ENCODE results near the gene POLR2C.

POLR2C gene

DNA sequence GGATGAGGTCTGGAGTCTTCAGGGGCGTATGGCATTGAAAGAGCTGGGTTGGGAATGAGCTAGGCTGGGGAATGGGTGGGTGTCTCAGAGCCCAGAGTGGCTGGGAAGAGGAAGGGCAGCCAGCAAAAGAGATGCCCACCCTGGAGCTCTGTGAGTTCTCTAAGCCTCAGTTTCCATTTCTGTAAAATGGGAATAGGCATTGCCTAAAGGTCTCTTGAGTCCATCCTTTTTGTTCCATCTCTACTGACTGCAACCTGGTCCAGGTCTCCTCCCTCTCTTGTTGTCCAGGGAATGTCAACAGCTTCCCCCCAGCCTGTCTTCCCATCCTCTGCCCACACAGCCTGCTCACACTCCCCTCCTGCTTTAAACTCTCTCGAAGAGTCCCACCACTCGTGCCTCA is 54.3 kb downstream of the POLR2C start:
- no peak for DNase-seq (ENCODE audit: low read depth in 1 of 2, low spot score in 1 of 2)
- no peak for TF ChIP-seq JUND (IDR thresholded peaks at IDR 0.05; ENCODE audit: low read depth)
- in situ Hi-C loops (cut with HindIII; ENCODE audit: low pct_unique_long_range_greater_than_20kb, low sequenced_read_pairs) = no loop called here

DNA sequence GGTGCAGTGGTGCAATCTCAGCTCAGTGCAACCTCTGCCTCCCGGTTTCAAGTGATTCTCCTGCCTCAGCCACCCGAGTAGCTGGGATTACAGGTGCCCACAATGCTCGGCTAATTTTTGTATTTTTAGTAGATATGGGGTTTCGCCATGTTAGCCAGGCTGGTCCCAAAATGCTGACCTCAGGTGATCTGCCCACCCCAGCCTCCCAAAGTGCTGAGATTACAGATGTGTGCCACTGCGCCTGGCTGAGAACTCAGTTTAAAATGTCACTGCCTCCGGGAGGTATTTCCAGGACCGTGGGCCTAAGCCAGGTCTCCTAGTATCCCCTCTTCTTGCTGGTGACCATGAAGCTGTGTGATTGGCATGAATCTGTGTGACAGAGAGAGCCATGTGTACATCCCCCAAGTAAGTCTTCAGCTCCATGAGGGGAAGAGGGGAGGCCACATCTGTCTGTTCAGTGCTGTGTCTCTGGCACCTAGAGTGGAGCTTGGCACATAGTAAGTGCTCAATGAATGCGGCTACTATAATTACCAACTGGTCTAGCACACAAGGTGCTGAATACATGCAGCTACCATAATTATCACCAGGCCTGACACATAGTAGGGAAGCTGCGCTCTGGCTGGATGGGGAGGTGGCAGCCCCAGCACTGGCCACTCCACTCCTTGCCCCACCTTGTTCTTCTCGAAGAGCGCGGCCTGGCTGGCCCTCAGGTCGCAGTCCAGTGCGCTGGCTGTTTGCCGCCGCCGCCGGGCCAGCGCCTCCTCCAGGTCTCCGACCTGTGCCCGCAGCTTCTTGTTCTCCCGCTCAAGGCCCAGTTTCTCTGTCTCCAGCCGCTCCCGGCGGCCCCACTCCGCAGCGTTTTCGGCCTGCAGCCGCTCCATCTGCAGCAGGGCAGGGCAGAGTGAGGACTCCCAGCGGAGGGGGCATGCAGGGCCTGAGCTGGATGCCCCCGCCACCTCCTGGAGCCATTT is 55.2 kb downstream of the POLR2C start:
- no peak for DNase-seq (ENCODE audit: low read depth in 1 of 2, low spot score in 1 of 2)

DNA sequence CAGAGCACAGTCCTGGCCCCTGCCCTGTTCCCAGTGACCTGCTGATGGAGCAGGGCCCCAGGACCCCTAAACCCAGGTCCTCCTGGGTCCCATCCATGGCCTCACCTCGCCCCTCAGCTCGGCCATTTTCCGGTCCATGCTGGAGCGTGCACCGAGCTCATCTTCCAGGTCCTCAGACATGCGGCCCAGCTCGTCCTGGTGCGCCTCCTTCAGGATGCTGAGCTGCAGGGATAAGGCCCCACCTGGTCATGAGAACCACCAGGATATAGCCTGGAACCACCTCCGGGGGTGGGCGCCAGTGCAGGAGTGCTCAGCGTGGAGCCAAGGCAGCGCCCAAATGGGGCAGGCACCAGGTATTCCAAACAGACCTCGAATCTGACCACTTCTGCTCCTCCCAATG is 56.0 kb downstream of the POLR2C start:
- no peak for TF ChIP-seq JUND (IDR thresholded peaks at IDR 0.05; ENCODE audit: low read depth)
- in situ Hi-C loops (cut with HindIII; ENCODE audit: low pct_unique_long_range_greater_than_20kb, low sequenced_read_pairs) = no loop called here
- no peak for DNase-seq (ENCODE audit: low read depth in 1 of 2, low spot score in 1 of 2)

More for the DNA sequence above, 55.2 kb downstream of the POLR2C start:
- TF ChIP-seq JUND (IDR thresholded peaks at IDR 0.05; ENCODE audit: low read depth) = no peak
- in situ Hi-C loops (cut with HindIII; ENCODE audit: low pct_unique_long_range_greater_than_20kb, low sequenced_read_pairs) = no loop called here

DNA sequence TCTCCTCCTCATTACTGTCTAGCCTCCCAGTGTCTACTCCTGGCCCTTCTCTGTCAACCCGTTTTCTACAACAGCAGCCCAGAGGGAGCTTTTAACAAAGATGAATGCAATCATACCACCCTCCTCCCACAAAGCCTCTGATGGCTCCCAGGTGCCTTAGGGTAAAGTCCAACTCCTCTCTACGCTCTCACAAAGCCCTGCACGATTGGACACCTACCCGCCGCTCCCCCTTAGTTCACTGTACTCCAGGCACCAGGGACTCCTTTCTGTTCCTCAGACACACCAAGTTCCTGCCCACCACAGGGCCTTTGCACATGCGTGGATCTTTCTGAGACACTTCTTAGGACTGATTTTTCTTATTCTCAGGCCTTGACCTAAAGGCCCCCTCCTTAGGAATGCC is 56.4 kb downstream of the POLR2C start:
- DNase-seq (ENCODE audit: low read depth in 1 of 2, low spot score in 1 of 2) = no peak
- in situ Hi-C loops (cut with HindIII; ENCODE audit: low pct_unique_long_range_greater_than_20kb, low sequenced_read_pairs) = no loop called here
- TF ChIP-seq JUND (IDR thresholded peaks at IDR 0.05; ENCODE audit: low read depth) = no peak

DNA sequence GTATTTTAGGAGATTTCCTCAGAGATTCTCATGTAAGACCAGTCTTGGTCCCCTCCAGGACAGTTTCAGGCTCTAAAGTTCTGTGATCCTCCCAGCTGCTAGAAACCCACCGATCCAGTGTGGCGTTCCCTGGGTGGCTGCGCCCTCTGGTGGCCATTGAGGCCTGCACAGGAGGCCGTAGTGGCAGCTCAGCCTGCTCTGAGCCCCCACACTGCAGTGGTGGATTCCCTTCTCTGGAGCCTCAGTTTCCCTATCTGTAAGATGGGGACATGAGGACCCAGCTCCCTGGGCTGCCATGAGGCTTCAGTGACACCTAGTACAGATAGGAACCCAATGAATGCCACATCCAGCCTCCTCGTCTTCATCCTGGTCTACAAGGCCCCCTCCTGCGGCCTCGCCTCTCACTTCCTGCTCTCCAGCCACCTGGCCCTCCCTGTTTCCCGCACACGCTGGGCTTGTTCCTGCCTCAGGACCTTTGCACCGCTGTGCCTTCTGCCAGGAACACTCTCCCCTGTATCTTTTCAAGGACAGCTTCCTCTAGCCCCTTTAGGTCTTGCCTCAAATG is 57.4 kb downstream of the POLR2C start:
- DNase-seq (ENCODE audit: low read depth in 1 of 2, low spot score in 1 of 2) = peak; percentile 60 to 88
- in situ Hi-C loops (cut with HindIII; ENCODE audit: low pct_unique_long_range_greater_than_20kb, low sequenced_read_pairs) = no loop called here

More for the DNA sequence above, 57.4 kb downstream of the POLR2C start:
- no peak for TF ChIP-seq JUND (IDR thresholded peaks at IDR 0.05; ENCODE audit: low read depth)

Data from T47D (cell line).